HepG2 (cell line): Measurements from ENCODE around the gene ZNF770. TPM values are rescaled to one million over a fixed set of nuclear protein-coding genes. Genes with fewer than 3 reads are reported as not detected.
A peak's percentile ranks its signal among the peaks of the same experiment; 100 is the strongest.

Experiments
- ATM ChIP-seq: fragments of 450-650 bp; IDR thresholded peaks from 2 replicates; pipeline ENCODE4 v1.7.1; 2017; ENCODE audit warnings: mild to moderate bottlenecking, borderline replicate concordance
- BCL6 ChIP-seq: IDR thresholded peaks from 2 replicates; pipeline ENCODE4 v1.6.1; 2016; ENCODE audit warnings: missing genetic modification reagents, missing compliant biosample characterization
- FOXC1 ChIP-seq: sonication (generic); formaldehyde crosslinking; IDR thresholded peaks from 2 replicates; pipeline ENCODE4 v1.8.0; 2022; ENCODE audit warnings: mild to moderate bottlenecking, missing genetic modification reagents, borderline replicate concordance
- GTF3A ChIP-seq: sonication (generic); formaldehyde crosslinking; conservative IDR thresholded peaks from 2 replicates; pipeline ENCODE4 v1.4.0; 2020; ENCODE audit warnings: mild to moderate bottlenecking, missing genetic modification reagents
- JDP2 ChIP-seq: sonication (generic); formaldehyde crosslinking; IDR thresholded peaks from 2 replicates; pipeline ENCODE4 v1.8.1; 2022; ENCODE audit warnings: missing genetic modification reagents, borderline replicate concordance
- MXD4 ChIP-seq: IDR thresholded peaks from 2 replicates; pipeline ENCODE4 v1.6.1; 2016; ENCODE audit warnings: mild to moderate bottlenecking, missing biosample characterization, missing genetic modification reagents
- SMAD9 ChIP-seq: sonication (generic); formaldehyde crosslinking; IDR thresholded peaks from 2 replicates; pipeline ENCODE4 v1.5.1; 2020; ENCODE audit warnings: mild to moderate bottlenecking, missing genetic modification reagents
- SOX5 ChIP-seq: IDR thresholded peaks from 2 replicates; pipeline ENCODE4 v1.6.1; 2016; ENCODE audit warnings: borderline replicate concordance
- SP4 ChIP-seq: sonication (generic); formaldehyde crosslinking; IDR thresholded peaks from 2 replicates; pipeline ENCODE4 v1.8.1; 2023; ENCODE audit warnings: mild to moderate bottlenecking, missing genetic modification reagents
- SP5 ChIP-seq: IDR thresholded peaks from 2 replicates; pipeline ENCODE4 v1.6.1; 2016; ENCODE audit warnings: low read depth, borderline replicate concordance
- SRSF4 ChIP-seq: fragments of 200-400 bp; formaldehyde crosslinking; IDR thresholded peaks from one replicate; pipeline ENCODE4 v1.6.1; 2018; ENCODE audit warnings: mild to moderate bottlenecking, low read depth, low read length, moderate library complexity; ENCODE audit not compliant: poor library complexity, severe bottlenecking
- ZBTB7A ChIP-seq: sonication (generic); formaldehyde crosslinking; IDR thresholded peaks from 2 replicates; pipeline ENCODE4 v1.8.0; 2022; ENCODE audit warnings: mild to moderate bottlenecking, missing genetic modification reagents
- ZFP90 ChIP-seq: sonication (generic); formaldehyde crosslinking; IDR thresholded peaks from 2 replicates; pipeline ENCODE4 v1.8.0; 2022; ENCODE audit warnings: missing genetic modification reagents, mild to moderate bottlenecking, inconsistent platforms, borderline replicate concordance
- ZKSCAN5 ChIP-seq: sonication (generic); formaldehyde crosslinking; IDR thresholded peaks from 2 replicates; pipeline ENCODE4 v1.5.1; 2020; ENCODE audit warnings: mild to moderate bottlenecking, missing genetic modification reagents
- ZKSCAN8 ChIP-seq: IDR thresholded peaks from 2 replicates; pipeline ENCODE4 v1.6.1; 2016; ENCODE audit warnings: borderline replicate concordance, missing genetic modification reagents, missing compliant biosample characterization
- ZNF260 ChIP-seq: sonication (generic); formaldehyde crosslinking; IDR thresholded peaks from 2 replicates; pipeline ENCODE4 v1.4.0; 2020; ENCODE audit warnings: missing genetic modification reagents, low read depth, mild to moderate bottlenecking, borderline replicate concordance
- ZNF275 ChIP-seq: sonication (generic); formaldehyde crosslinking; IDR thresholded peaks from 2 replicates; pipeline ENCODE4 v1.8.0; 2022; ENCODE audit warnings: missing genetic modification reagents, mild to moderate bottlenecking, inconsistent platforms, borderline replicate concordance
- ZNF33B ChIP-seq: sonication (generic); formaldehyde crosslinking; IDR thresholded peaks from 2 replicates; pipeline ENCODE4 v1.5.1; 2020; ENCODE audit warnings: mild to moderate bottlenecking, missing genetic modification reagents
- ZNF501 ChIP-seq: sonication (generic); formaldehyde crosslinking; IDR thresholded peaks from 2 replicates; pipeline ENCODE4 v1.5.1; 2020; ENCODE audit warnings: mild to moderate bottlenecking, moderate library complexity, missing genetic modification reagents
- ZNF556 ChIP-seq: sonication (generic); formaldehyde crosslinking; IDR thresholded peaks from 2 replicates; pipeline ENCODE4 v1.4.0; 2020; ENCODE audit warnings: mild to moderate bottlenecking, missing genetic modification reagents, borderline replicate concordance
- ZNF572 ChIP-seq: sonication (generic); formaldehyde crosslinking; IDR thresholded peaks from 2 replicates; pipeline ENCODE4 v1.5.1; 2020; ENCODE audit warnings: mild to moderate bottlenecking, missing genetic modification reagents
- ZNF629 ChIP-seq: sonication (generic); formaldehyde crosslinking; conservative IDR thresholded peaks from 2 replicates; pipeline ENCODE4 v1.5.0; 2020; ENCODE audit warnings: missing genetic modification reagents
- polyA plus RNA-seq, 8 experiments: library from polyadenylated mRNA; depleted of rRNA in 3 of 8; stranded (reverse) in 7 of 8; unstranded in 1 of 8; fragments of >200 nt; fragmentation: Illumina TruSeq in 4 of 8; extraction: Trizol in 4 of 8; gene quantifications; 2 replicates each; pipeline versions ENCODE4 v1.2.1 to v1.2.3, GENCODE V29; 2011 to 2016; ENCODE audit warnings: low read depth in 4 of 8, missing spikeins in 1 of 8, mixed read lengths in 1 of 8; ENCODE audit not compliant: insufficient read depth in 1 of 8
- total RNA-seq, 5 experiments: library from RNA; depleted of rRNA; stranded (reverse); fragments of >200 nt; fragmentation: Illumina TruSeq; extraction: Trizol; gene quantifications; 2 replicates each; pipeline ENCODE4 v1.2.3, GENCODE V29; 2016; ENCODE audit warnings: low read depth in 1 of 5
- TF ChIP-seq, protein P1 (sequence below): sonication (generic); formaldehyde crosslinking; IDR thresholded peaks from 2 replicates; pipeline ENCODE4 v1.5.0; 2020; ENCODE audit warnings: missing genetic modification reagents, mild to moderate bottlenecking, borderline replicate concordance
- TF ChIP-seq, protein P2 (sequence below): sonication (generic); formaldehyde crosslinking; IDR thresholded peaks from 2 replicates; pipeline ENCODE4 v1.8.0; 2022; ENCODE audit warnings: low read depth, missing genetic modification reagents
- TF ChIP-seq, protein P3 (sequence below): sonication (generic); formaldehyde crosslinking; IDR thresholded peaks from 2 replicates; pipeline ENCODE4 v1.4.0; 2020; ENCODE audit warnings: mild to moderate bottlenecking, missing genetic modification reagents

ZNF770 gene
- total and polyA plus RNA-seq, 2 of the 13 experiments (the other 11 are each of a cell fraction or from before 2014, with no cell fraction given), result 15.5 to 33.1 TPM

GRCh38 chr15:34969340-34970097 is 18.6 kb downstream of the ZNF770 start, which contains the start of gene AQR (continued):
- TF ChIP-seq ZNF275 (CRISPR knock-in tag) (no peak; the same call in 1 of the 2 replicates), SP4 (CRISPR knock-in tag) (no peak; the same call in 1 of the 2 replicates), ZFP90 (CRISPR knock-in tag) (0 out of 2 replicates have a peak, but pooled peaks have one; percentile 43), ZNF33B (CRISPR knock-in tag) (no peak), ZNF556 (CRISPR knock-in tag) (peak; percentile 88; the same call in 1 of the 2 replicates), ZNF629 (CRISPR knock-in tag) (peak; percentile 39; the same call in 1 of the 2 replicates), ZNF260 (no peak), MXD4 (CRISPR knock-in tag) (peak; percentile 83), SP5 (CRISPR knock-in tag) (no peak), BCL6 (CRISPR knock-in tag) (peak; percentile 55; the same call in 1 of the 2 replicates), SOX5 (CRISPR knock-in tag) (peak; percentile 68), SMAD9 (CRISPR knock-in tag) (no peak), GTF3A (CRISPR knock-in tag) (no peak), ZBTB7A (CRISPR knock-in tag) (0 out of 2 replicates have a peak, but pooled peaks have one; percentile 18), FOXC1 (CRISPR knock-in tag) (peak; percentile 92), ZKSCAN5 (CRISPR knock-in tag) (no peak), SRSF4 (no peak), ZNF572 (CRISPR knock-in tag) (no peak), ZNF501 (CRISPR knock-in tag) (peak; percentile 91), ATM (no peak), ZKSCAN8 (CRISPR knock-in tag) (peak; percentile 73; the same call in 1 of the 2 replicates), JDP2 (no peak)
- TF ChIP-seq, protein P1, sequence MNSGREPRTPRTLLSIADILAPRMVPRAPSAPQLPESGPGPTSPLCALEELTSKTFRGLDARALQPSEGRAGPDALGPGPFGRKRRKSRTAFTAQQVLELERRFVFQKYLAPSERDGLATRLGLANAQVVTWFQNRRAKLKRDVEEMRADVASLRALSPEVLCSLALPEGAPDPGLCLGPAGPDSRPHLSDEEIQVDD (CRISPR knock-in tag), result no peak
- TF ChIP-seq, protein P2, sequence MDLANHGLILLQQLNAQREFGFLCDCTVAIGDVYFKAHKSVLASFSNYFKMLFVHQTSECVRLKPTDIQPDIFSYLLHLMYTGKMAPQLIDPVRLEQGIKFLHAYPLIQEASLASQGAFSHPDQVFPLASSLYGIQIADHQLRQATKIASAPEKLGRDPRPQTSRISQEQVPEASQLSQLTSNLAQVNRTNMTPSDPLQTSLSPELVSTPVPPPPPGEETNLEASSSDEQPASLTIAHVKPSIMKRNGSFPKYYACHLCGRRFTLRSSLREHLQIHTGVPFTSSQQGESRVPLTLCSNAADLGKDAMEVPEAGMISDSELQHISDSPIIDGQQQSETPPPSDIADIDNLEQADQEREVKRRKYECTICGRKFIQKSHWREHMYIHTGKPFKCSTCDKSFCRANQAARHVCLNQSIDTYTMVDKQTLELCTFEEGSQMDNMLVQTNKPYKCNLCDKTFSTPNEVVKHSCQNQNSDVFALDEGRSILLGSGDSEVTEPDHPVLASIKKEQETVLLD (CRISPR knock-in tag), result peak; percentile 77
- TF ChIP-seq, protein P3, sequence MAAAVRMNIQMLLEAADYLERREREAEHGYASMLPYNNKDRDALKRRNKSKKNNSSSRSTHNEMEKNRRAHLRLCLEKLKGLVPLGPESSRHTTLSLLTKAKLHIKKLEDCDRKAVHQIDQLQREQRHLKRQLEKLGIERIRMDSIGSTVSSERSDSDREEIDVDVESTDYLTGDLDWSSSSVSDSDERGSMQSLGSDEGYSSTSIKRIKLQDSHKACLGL (CRISPR knock-in tag), result no peak
